ENCODE data around the gene PXDN. TPM values are rescaled to one million over a fixed set of nuclear protein-coding genes. Genes with fewer than 3 reads are reported as not detected.

Gene PXDN
- total and polyA plus RNA-seq, 2 donors (not counting 3 experiments of a cell fraction or from before 2014, with no cell fraction given), result 231 to 308 TPM

DNA sequence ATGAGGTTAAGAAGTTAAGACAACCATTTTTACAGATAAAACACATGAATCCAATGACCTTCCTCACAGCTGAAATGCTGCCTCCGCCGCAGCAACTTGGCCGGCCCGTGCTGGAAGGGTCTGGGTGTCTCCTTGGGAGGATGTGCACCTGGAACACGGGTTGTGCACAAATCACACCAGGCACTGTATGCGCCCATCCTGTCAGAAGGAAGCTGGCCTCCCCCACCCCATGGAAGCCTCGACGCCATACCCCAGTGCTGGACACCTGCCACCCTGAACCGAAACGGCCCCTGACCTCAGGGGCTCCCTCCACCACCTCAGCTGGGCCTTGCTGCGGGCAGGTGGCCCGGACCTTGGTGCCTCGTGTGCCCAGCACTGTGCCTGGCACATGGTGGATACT, 111.8 kb downstream of the PXDN start:
- Histone ChIP-seq H4K20me1 (replicated peaks; ENCODE audit: control insufficient read depth, extremely low read depth, insufficient read depth, low read length) (no peaks in the 10 kb centered on the region), H3K9me3 (replicated peaks; ENCODE audit: control insufficient read depth, insufficient read depth, low read length) (no peaks in the 10 kb centered on the region), H3K9ac (replicated peaks; ENCODE audit: extremely low read depth, insufficient read depth, low read length) (no peak overlapping the region), H3K9me1 (replicated peaks; ENCODE audit: control insufficient read depth, extremely low read depth, insufficient read depth, low read length) (no peaks in the 10 kb centered on the region), H3K4me3 (replicated peaks in 1 of 3; ENCODE audit: insufficient read depth in 1 of 3, low read depth in 1 of 3, low read length in 3 of 3) (no peak overlapping the region), H3K27ac (ENCODE audit: insufficient read depth, low read depth, low read length) (no peak overlapping the region), H3K4me1 (ENCODE audit: control insufficient read depth, extremely low read depth, insufficient read depth, low read length) (peaks cover 6% of the 10 kb centered on the region), H3K27me3 (ENCODE audit: control insufficient read depth in 2 of 2, insufficient read depth in 2 of 2, low read length in 2 of 2) (no peaks in the 10 kb centered on the region), H3K36me3 (ENCODE audit: control insufficient read depth in 2 of 2, extremely low read depth in 1 of 2, insufficient read depth in 2 of 2, low read length in 2 of 2) (peaks cover 4 to 24% of the 10 kb centered on the region in 2 experiments), H3K4me2 (ENCODE audit: insufficient read depth, low read length) (no peak overlapping the region), H2AFZ (ENCODE audit: low read depth, low read length) (no peak overlapping the region), H3K79me2 (ENCODE audit: control insufficient read depth, insufficient read depth, low read length) (no peaks in the 10 kb centered on the region)
- dilution Hi-C loops (cut with MboI; ENCODE audit: extremely low pct_ligation_motif_present, low sequenced_read_pairs), result no loop called here
- FAIRE-seq (no peak), DNase-seq (ENCODE audit: low read depth, low spot score) (no peak)
- CTCF ChIA-PET, result no interaction called here
- TF ChIP-seq GATA2 (IDR thresholded peaks at IDR 0.05; ENCODE audit: insufficient read depth, insufficient read length, low read depth, low read length) (no peak), EZH2 (IDR thresholded peaks at IDR 0.05; ENCODE audit: borderline replicate concordance, low read depth, low read length, severe bottlenecking) (no peak), JUN (IDR thresholded peaks at IDR 0.05; ENCODE audit: borderline replicate concordance, insufficient read depth, insufficient read length, low read depth) (no peak), POLR2AphosphoS5 (IDR thresholded peaks at IDR 0.05; ENCODE audit: insufficient read depth, low read depth, low read length) (no peak), MAX (IDR thresholded peaks at IDR 0.05; ENCODE audit: insufficient read depth, insufficient read length) (no peak), POLR2A (IDR thresholded peaks at IDR 0.05; ENCODE audit: low read depth, low read length) (no peak), FOS (IDR thresholded peaks at IDR 0.05; ENCODE audit: borderline replicate concordance, insufficient read depth, low read length) (no peak)
- TF ChIP-seq, protein P1, sequence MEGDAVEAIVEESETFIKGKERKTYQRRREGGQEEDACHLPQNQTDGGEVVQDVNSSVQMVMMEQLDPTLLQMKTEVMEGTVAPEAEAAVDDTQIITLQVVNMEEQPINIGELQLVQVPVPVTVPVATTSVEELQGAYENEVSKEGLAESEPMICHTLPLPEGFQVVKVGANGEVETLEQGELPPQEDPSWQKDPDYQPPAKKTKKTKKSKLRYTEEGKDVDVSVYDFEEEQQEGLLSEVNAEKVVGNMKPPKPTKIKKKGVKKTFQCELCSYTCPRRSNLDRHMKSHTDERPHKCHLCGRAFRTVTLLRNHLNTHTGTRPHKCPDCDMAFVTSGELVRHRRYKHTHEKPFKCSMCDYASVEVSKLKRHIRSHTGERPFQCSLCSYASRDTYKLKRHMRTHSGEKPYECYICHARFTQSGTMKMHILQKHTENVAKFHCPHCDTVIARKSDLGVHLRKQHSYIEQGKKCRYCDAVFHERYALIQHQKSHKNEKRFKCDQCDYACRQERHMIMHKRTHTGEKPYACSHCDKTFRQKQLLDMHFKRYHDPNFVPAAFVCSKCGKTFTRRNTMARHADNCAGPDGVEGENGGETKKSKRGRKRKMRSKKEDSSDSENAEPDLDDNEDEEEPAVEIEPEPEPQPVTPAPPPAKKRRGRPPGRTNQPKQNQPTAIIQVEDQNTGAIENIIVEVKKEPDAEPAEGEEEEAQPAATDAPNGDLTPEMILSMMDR (IDR thresholded peaks at IDR 0.05; ENCODE audit: extremely low read depth in 1 of 2, insufficient read depth in 1 of 2, low read depth in 1 of 2, low read length in 2 of 2), result no peak
- no TSS peak for BruUV-seq (replicated peaks)
- POLR2A ChIA-PET, result no interaction called here
- intact Hi-C loops (cut with micrococcal nuclease), result no loop called here
